ENCODE measurements around the gene EXOC6. TPM values are rescaled to one million over a fixed set of nuclear protein-coding genes. Genes with fewer than 3 reads are reported as not detected.
A peak's percentile ranks its signal among the peaks of the same experiment; 100 is the strongest.

The EXOC6 gene
- total RNA-seq, 4 donors from 2014 or later: 14.4 to 22.4 (median 16.8) TPM

GRCh38 chr10:92961638-92962037 lies 113.3 kb downstream of the EXOC6 start:
- TF ChIP-seq POLR2AphosphoS5 (IDR thresholded peaks at IDR 0.05) (no peak), EP300 (IDR thresholded peaks at IDR 0.05) (no peak), CTCF (IDR thresholded peaks at IDR 0.05) (no peak), POLR2A (IDR thresholded peaks at IDR 0.05) (no peak)
- Histone ChIP-seq H3K36me3 (peaks cover 0 to 15% of the 10 kb centered on the region in 2 donors), H3K4me1 (no peaks in the 10 kb centered on the region), H3K4me3 (no peak overlapping the region), H3K9me3 (no peaks in the 10 kb centered on the region), H3K27ac (no peak overlapping the region), H3K27me3 (no peaks in the 10 kb centered on the region)
- 91 to 94% methylated on average over 2 of the region's 2 CpGs for WGBS, 2 donors (ENCODE audit: low coverage in 1 of 2)
- ATAC-seq: no peak

- no peak overlapping the region for H3K27ac ChIP-seq
- no peak for ATAC-seq
- 40 to 50% methylated on average over 2 of the region's 2 CpGs for WGBS, 2 donors (ENCODE audit: low coverage in 1 of 2)
- TF ChIP-seq CTCF (IDR thresholded peaks at IDR 0.05) (peak; percentile 41 to 61 (median 54)), EP300 (IDR thresholded peaks at IDR 0.05) (no peak), POLR2AphosphoS5 (IDR thresholded peaks at IDR 0.05) (no peak), POLR2A (IDR thresholded peaks at IDR 0.05) (no peak)
- H3K27me3 ChIP-seq: no peaks in the 10 kb centered on the region
- H3K9me3 ChIP-seq: no peaks in the 10 kb centered on the region
- H3K4me1 ChIP-seq: no peaks in the 10 kb centered on the region
- no peak overlapping the region for H3K4me3 ChIP-seq
- peaks cover 0 to 9% of the 10 kb centered on the region in 2 donors for H3K36me3 ChIP-seq
Observed at GRCh38 chr10:92965314-92965713, 117.0 kb downstream of the EXOC6 start.

- 79 to 80% methylated on average over 1 to 2 of the region's 2 CpGs for WGBS, 2 donors (ENCODE audit: low coverage in 1 of 2)
- no peaks in the 10 kb centered on the region for H3K9me3 ChIP-seq
- TF ChIP-seq CTCF (IDR thresholded peaks at IDR 0.05) (no peak), EP300 (IDR thresholded peaks at IDR 0.05) (no peak), POLR2AphosphoS5 (IDR thresholded peaks at IDR 0.05) (no peak), POLR2A (IDR thresholded peaks at IDR 0.05) (no peak)
- H3K36me3 ChIP-seq: peaks cover 0 to 26% of the 10 kb centered on the region in 2 donors
- H3K4me1 ChIP-seq: no peaks in the 10 kb centered on the region
- H3K4me3 ChIP-seq: no peak overlapping the region
- H3K27ac ChIP-seq: no peak overlapping the region
- no peaks in the 10 kb centered on the region for H3K27me3 ChIP-seq
- ATAC-seq: no peak
Observed at GRCh38 chr10:92967641-92968040, 119.3 kb downstream of the EXOC6 start.

- Histone ChIP-seq H3K9me3 (no peaks in the 10 kb centered on the region), H3K36me3 (peaks cover 0 to 28% of the 10 kb centered on the region in 2 donors), H3K27me3 (no peaks in the 10 kb centered on the region), H3K4me3 (no peak overlapping the region), H3K27ac (no peak overlapping the region), H3K4me1 (no peaks in the 10 kb centered on the region)
- no peak for ATAC-seq
- TF ChIP-seq POLR2AphosphoS5 (IDR thresholded peaks at IDR 0.05) (no peak), POLR2A (IDR thresholded peaks at IDR 0.05) (no peak), EP300 (IDR thresholded peaks at IDR 0.05) (no peak), CTCF (IDR thresholded peaks at IDR 0.05) (no peak)
- WGBS, 2 donors (ENCODE audit: low coverage in 1 of 2): 100% methylated on average over 1 of the region's 1 CpG; no CpG with 5 or more reads in 1 of the 2 donors
Observed at GRCh38 chr10:92969151-92969550, 120.8 kb downstream of the EXOC6 start.

- Histone ChIP-seq H3K4me3 (no peak overlapping the region), H3K36me3 (peaks cover 0 to 34% of the 10 kb centered on the region in 2 donors), H3K27me3 (no peaks in the 10 kb centered on the region), H3K4me1 (no peaks in the 10 kb centered on the region), H3K9me3 (no peaks in the 10 kb centered on the region), H3K27ac (no peak overlapping the region)
- ATAC-seq: no peak
- 58 to 74% methylated on average over 2 to 3 of the region's 3 CpGs for WGBS, 2 donors (ENCODE audit: low coverage in 1 of 2)
- TF ChIP-seq EP300 (IDR thresholded peaks at IDR 0.05) (no peak), POLR2AphosphoS5 (IDR thresholded peaks at IDR 0.05) (no peak), CTCF (IDR thresholded peaks at IDR 0.05) (no peak)
Observed at GRCh38 chr10:92970301-92971070, 122.2 kb downstream of the EXOC6 start.
